GM18868 (cell line): ENCODE data around the gene TRAF7.

Source experiments
- ATAC-seq: cut with Tn5 transposase; IDR thresholded peaks from one replicate; pipeline ENCODE4 v1.9.1; 2021; ENCODE audit warnings: mild to moderate bottlenecking, moderate library complexity; ENCODE audit not compliant: unreplicated experiment

Gene TRAF7

DNA sequence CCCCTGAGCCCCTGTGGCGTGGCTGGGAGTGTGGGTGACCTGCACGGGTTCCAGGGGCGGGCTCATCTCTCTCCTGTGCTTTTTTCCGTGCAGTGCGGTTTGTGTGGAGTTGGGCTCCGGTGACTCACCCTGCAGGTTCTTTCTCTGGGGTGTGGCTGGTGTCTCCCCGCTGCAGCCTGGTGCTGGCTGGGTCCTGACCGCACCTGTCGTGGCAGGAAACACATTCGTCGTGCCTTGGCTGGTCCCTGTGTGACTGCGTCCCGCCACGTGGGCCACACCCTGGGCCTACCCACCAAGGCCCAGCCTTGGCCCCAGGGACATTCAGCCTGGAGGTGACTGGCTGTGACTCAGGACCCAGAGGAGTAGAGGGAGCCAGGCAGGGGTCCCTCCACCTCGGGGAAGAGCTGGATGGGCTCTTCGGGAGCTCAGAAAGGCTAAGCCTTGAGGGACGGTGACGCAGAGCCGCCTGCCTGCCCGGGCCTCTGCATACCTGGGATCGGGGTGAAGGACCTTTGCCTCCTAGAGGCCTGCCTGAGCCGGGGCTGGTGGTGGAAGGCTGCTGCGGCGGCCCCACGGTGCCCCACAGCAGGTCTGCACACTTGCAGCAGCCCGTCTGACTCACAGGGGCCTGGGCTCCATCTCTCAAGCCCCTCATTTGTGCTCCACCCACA is 7.8 kb downstream of the TRAF7 start:
- ATAC-seq = no peak

DNA sequence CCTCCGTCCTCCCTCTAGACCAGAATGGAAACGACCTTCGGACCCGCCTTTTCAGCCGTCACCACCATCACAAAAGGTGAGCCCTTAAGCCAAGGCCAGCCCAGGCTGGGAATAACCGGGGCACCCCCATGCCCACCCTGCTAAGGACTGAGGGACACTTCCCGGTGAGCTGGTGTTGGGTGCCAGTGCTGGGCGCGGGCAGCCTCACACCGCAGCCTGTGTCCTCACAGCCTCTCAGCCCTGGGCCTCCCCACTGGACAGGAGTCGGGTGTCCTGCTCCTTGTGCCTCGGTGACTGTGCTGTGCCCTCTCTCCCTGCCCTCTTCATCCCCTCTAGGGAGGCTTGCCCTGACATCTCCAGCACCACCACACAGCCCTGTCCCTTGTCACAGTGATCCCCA is 10.3 kb downstream of the TRAF7 start:
- ATAC-seq = no peak

DNA sequence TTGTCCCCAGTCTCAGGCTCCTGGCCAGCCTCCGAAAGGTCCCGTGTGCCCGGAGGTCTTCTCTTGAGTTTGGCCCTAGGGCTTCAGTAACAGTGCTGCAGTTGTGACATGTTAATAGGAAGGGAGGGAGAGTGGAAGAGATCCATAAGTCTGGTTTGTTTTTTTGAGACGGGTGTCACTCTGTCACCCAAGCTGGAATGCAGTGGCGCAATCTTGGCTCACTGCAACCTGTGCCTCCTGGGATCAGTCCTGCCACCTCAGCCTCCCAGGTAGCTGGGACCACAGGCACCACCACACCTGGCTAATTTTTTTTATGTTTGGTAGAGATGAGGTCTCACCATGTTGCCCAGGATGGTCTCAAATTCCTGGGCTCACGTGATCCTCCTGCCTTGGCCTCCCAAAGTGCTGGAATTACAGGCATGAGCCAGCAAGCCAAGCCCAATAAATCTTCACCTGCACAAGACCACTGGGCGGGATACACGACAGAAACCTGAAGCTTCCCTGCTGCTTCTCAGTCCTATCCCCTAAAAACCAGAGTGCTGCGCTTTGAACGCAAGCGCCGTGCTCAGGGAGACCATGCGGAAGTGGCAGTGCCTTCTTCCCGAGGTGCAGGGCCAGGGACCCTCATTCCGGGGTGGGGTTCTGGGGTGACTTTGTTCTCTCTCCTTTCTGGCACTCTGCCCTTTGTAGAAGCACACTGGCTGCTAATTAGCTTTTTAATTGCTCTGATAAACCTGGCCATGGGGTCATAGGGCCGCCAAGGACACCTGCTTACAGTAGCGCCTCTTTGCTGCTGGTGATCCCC is 10.9 kb downstream of the TRAF7 start:
- ATAC-seq = no peak

DNA sequence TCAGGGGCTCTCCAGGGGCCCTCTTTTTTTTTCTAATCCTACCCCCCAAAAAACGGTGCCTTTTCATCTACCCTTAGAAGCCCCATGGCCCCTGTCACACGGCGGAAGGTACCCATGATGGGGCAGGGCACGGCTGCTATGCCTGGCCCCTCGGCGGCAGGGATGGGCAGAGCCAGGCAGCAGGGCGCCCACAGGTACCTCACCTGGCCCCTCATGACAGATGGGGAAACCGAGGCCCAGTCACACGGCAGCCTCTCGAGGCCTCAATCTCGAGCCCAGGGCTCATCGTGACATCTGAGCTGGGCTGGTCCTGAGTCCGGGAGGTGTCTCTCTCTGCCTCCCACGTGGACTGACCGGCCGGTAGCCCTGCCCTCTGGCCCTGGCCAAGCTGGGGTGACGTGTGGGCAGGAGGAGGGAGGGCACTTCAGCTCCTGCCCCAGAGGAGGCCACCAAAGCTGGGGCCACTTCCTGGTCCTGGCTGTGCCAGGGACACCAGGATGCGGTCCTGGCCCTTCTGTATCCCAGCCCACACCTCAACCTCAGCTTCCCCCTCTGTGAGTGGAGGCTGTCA is 11.6 kb downstream of the TRAF7 start:
- no peak for ATAC-seq

DNA sequence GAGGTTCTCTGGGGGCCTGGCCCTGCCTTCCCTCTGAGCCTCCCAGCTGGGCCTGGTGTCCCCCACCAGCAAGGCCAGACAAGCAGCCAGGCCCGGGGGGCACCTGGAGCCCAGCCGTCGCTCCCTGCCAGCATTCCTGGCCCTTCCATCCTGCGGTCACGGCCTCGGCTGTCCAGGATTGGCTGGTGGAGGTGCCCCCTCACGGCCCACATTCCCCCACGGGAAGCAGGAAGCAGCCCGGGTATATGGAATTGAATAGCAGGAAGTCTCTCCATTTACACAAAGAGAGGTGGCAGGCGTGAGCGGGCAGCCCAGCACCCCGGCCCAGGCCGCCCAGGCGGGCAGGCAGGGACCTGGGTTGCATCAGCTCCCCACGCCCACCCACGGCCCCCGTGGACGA is 14.5 kb downstream of the TRAF7 start:
- ATAC-seq = no peak

DNA sequence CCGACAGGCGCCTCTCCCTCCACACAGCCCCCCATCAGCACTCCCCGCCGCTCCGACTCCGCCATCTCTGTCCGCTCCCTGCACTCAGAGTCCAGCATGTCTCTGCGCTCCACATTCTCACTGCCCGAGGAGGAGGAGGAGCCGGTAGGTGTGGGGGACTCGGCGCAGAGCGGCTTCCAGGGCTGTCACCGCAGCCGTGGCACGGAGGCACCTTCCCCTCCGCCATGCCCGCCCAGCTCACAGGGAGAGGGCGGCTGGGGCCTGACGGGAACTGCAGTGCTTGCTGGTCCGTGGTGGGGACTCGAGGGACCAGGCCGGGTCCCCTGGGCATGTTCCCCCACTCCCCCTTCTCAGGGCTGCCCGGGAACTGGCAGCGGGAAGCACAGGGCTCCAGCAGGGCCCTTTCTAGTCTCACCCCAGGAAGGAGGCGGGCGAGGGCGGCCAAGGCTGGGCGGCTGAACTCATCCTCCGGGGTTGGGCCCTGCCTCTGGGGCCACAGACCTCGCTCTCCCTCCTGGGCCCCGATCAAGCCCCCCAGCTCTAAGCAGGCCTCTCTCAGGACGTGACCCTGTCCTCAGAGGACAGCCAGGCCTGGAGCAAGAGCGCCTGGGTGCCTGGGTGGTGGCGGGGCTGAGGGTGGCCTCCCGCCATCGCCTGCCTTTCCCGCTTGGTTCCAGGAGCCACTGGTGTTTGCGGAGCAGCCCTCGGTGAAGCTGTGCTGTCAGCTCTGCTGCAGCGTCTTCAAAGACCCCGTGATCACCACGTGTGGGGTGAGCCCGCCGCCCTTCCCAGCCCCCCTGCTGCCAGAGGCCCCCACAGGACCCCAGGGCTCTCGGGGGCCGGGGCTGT is 15.2 kb downstream of the TRAF7 start:
- ATAC-seq = no peak

DNA sequence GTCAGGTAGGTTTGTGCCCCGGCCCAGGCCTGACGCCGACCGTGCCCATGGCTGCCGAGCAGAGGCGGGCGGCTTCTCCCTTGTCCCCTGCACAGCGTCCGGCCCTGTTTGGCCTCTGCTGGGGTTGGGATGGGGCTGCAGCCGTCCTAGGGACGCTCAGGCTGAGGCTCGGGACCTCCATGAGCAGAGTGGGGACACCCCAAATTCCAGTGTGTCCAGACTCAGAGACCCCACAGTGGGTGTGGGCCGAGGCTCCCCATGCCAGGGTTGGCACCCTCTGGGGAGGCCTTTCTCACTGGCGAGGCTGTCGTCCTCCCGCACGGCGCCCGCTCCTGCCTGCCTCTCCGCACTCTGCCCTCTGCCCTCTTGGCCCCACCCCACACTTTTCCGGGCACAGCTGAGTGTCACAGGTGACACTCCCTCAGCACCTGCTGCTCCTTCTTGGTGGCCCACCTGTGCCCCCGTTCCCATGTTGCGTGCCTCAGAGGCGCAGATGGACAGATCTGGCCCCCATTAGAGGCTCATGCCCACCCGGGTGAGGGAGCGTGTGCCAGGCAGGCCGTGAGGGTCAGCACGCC is 16.1 kb downstream of the TRAF7 start:
- ATAC-seq = no peak

DNA sequence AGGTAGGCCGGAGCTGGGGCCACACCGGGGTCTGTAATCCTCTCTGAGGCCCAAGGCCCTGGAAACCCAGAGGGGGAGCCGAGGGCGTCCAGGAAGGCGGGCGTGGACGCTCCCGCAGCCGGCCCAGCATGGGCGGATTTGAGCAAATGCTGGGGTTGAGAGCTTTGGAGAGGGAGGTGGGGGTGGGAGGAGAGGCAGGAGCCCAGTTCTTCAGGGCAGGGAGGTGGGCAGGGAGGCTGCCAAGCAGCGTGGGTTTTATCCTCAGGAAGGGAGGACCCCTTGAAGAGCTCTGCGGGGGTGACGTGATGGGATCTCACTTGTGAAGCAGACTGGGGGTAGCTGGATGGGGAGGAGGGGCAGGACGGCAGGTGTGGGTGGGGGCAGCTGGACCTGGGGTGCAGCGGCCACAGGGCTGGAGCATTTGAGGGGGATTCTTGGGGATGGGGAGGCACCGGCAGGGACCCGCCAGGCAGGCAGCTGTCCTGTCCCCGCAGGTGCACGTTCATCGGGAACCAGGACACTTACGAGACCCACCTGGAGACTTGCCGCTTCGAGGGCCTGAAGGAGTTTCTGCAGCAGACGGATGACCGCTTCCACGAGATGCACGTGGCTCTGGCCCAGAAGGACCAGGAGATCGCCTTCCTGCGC is 17.2 kb downstream of the TRAF7 start:
- no peak for ATAC-seq

DNA sequence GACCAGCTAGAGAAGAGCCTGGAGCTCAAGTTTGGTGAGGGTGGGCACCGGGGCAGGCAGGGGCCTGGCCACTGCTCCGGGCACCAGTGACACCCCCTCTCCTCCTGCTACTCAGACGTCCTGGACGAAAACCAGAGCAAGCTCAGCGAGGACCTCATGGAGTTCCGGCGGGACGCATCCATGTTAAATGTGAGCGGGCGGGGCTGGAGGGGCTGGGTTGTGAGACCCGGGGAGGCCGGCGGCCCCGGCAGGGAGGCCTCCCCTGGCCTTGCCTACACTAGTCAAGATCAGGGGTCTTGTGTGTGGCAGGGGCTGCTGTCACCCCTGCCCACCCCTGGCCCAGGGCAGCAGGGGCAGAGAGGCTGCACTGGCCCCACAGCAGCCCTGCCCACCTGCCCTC is 17.8 kb downstream of the TRAF7 start:
- no peak for ATAC-seq

DNA sequence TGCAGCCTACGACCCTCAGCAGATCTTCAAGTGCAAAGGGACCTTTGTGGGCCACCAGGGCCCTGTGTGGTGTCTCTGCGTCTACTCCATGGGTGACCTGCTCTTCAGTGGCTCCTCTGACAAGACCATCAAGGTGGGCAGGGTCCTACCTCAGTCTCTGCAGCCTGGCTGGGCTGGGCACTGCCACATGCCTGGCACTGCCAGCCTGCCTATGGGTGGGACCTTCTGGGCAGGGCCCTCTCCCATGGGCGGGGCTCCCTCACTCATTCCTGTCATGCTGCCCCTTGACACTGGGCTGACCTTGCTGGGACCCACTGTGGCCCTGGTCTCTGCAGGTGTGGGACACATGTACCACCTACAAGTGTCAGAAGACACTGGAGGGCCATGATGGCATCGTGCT is 18.3 kb downstream of the TRAF7 start:
- ATAC-seq = no peak

DNA sequence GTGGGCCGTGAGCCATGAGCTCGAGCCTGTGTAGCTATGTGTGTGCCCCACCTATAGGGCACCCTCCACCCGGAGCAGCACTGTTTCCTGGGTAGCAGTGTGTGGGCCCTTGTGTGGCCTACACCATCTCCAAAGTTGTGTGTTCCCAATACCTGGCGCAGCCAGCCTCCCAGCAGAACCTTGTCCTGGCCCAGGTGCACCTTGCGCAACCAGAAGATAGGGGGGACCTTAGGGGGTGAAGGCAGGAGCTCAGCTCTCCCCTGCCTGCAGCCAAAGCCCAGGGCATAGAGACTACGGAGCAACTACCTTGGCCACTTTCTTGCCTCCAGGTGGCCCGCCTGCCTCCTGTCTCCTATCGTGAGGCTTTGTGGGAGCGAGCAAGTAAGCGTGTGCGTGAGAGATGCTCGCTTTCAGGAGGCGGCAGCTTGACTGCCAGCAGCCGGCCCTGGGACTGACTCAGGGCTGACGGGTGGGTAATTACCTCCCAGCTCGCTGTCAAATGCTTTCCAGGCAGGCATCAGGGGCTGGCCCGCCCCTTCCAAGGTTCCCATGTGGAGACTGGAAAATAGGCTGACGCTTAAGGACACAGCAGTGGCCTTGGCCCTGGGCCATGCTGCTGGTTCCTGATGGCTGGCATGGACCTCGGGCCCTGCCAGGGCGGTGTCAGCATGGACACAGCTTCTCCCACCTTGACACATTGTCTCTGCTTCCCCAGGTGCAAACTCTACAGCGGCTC is 19.0 kb downstream of the TRAF7 start:
- no peak for ATAC-seq

DNA sequence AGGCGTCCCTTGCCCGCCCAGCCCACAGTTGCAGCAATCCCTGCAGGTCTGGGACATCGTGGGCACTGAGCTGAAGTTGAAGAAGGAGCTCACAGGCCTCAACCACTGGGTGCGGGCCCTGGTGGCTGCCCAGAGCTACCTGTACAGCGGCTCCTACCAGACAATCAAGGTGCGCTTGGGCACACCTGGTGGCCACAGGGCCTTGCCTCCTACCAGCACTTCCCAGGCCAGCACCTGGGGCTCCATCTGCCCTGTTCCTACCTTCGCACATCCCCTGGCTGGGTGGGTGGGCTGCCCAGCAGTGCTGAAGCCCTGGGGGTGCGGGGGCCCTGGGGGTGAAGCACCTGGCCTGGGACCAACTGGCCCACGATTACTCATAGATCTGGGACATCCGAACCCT is 19.9 kb downstream of the TRAF7 start:
- ATAC-seq = no peak

DNA sequence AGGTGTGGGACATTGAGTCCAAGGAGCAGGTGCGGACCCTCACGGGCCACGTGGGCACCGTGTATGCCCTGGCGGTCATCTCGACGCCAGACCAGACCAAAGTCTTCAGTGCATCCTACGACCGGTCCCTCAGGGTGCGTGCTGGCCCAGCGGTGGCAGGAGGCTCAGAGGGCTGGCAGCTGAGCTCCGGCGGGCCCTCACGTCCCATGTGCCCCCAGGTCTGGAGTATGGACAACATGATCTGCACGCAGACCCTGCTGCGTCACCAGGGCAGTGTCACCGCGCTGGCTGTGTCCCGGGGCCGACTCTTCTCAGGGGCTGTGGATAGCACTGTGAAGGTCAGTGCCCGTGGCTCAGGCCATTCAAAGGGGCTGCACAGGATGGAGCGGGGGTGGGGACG is 20.5 kb downstream of the TRAF7 start:
- ATAC-seq = no peak

DNA sequence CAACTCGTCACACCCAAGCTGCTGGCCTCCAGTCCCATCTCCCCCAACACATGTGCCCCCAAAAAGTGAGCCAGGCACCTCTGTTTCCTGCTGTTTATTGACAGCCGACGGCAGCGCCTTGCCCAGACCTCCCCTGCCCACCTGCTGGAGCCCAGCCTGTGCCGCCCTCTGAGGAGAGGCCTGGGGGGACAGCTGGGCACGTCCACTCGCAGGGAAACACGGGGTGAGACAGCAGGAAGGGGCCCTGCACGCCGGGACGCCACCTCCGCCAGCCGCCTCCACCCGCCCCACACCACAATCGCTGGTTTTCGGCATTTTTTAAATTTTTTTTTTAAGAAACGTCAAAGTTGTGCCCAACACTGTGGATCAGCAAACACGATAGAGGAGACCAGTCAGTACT is 21.5 kb downstream of the TRAF7 start:
- ATAC-seq = no peak

DNA sequence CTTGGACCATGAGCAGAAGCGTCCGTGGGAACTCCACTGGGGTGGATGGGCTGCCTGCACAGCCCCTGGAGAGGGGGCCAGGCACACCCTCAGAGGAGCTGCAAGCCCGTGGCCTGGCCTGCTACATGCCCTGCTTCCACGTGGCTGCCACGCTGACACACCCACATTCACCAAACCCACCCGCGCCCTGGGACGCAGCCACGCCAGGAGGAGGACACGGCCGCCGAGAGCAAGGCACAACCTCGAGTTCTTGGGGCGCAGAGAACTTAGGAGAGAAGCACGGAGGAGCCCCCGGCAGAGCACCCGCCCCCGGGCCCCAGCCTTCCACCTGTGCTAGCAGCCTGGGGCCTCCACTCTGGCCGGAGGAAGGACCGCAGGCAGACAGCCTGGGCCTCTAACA is 22.0 kb downstream of the TRAF7 start:
- no peak for ATAC-seq

DNA sequence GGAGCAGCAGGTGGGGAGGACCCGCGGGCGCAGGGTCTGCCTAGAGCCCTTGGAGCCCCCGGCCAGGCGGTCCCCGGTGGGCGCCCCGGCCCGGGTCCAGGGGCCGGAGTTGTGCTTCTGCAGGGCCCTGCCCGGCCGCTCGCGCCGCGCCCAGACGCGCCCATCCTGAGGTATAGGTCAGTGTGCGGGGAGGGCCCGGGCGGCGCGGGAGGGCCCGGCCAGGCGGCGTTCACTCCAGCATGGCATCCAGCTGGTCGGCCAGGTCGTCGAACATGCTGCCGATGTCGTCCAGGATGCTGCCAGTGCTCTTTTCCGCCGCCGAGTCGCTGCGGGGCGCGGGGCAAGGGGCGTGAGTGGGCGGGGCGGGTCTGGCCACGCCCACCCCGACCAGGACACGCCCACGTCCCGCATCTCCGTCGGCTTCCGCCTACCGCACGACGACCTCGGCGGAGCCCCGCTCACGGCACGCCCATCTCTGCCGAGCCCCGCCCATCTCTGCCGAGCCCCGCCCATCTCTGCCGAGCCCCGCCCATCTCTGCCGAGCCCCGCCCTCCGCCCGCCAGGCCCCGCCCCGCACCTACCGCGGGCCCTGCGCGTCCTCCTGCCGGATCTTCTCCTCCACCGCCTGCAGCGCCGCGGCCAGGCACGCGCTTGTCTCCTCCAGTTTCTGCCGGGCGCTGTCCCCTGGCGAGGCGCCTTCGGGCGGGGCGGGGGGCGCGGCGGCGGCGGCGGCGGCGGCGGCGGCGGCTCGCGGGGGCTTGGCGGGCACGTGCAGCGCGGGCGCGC is 22.9 kb downstream of the TRAF7 start:
- no peak for ATAC-seq

DNA sequence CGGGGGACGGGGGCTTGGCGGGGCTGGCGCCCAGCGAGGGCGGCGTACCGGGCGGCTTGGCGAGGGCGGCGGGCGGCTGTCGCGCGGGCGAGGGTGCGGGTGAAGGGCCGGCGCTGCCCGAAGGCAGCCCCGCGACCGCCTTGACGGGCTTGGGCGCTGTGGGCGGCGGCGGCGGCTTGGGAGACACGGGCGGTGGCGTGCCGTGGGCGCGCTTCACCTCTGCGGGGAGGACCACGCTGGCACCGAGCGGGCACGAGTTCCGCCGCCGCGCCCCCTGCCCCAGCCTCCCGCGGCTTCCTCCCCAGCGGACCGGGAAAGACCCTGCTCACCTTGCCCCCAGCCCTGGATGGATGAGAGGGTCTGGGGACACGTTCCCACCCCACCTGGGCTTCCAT is 23.5 kb downstream of the TRAF7 start:
- no peak for ATAC-seq

DNA sequence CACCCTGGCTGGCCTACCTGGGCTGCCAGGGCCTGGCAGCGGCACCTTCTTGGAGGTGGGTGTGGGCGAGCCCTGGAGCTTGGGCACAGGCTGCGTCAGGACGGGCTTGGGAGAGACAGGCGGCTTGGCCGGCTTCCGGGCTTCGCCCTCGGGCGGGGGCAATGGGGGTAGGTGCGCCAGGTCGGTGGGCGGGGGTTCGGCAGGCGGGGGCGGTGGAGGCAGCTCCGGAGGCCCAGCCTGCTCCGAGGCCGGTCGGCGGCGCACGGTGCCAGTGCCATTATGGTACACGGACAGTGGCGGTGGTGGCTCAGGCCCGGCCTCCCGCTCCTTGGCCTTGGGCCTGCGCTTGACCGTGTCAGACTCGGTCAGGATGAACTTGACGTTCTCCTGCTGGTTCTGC is 24.0 kb downstream of the TRAF7 start:
- no peak for ATAC-seq

DNA sequence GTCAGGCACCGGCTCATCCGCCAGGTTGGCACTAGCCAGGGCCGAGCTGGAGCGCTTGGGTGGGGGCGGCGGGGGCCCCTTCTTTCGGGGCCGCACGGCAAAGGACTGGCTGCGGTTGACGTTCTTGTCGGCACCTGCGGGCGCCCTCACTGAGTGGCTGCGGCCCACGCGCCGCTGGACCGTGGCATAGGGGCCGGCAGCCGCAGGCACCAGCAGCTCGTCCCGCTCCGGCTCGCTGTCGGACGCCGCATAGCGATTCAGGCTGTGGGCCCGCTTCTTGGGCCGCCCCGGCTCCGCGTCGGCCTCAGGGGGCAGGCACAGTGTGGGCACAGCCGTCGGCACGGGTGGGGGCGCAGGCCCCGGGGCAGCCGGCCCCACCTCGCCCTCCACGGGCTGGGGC is 24.9 kb downstream of the TRAF7 start:
- no peak for ATAC-seq
